HepG2 (cell line): ENCODE data around the gene ADAMTS4. TPM values are rescaled to one million over a fixed set of nuclear protein-coding genes. Genes with fewer than 3 reads are reported as not detected.

Experiments used
- ARID2 ChIP-seq: sonication (generic); formaldehyde crosslinking; IDR thresholded peaks from 2 replicates; pipeline ENCODE4 v1.8.1; 2022; ENCODE audit warnings: mild to moderate bottlenecking, missing genetic modification reagents, borderline replicate concordance
- ARID5B ChIP-seq: IDR thresholded peaks from 2 replicates; pipeline ENCODE4 v1.4.0; 2020; ENCODE audit warnings: mild to moderate bottlenecking, missing genetic modification reagents
- MAX ChIP-seq: IDR thresholded peaks from 2 replicates; pipeline ENCODE4 v1.6.1; 2012; ENCODE audit warnings: inconsistent platforms
- NR2F1 ChIP-seq, 2 experiments: fragments of 450-650 bp in 1 of 2; formaldehyde crosslinking in 1 of 2; IDR thresholded peaks; 2 replicates each; pipeline versions ENCODE4 v1.5.0 to v1.6.1; 2016 to 2020; ENCODE audit warnings: mild to moderate bottlenecking in 1 of 2, missing compliant biosample characterization in 1 of 2, missing genetic modification reagents in 1 of 2, moderate library complexity in 1 of 2
- SP1 ChIP-seq, 2 experiments: fragments of 450-650 bp in 1 of 2; sonication (generic) in 1 of 2; formaldehyde crosslinking in 1 of 2; IDR thresholded peaks; 2 replicates each; pipeline versions ENCODE4 v1.4.0 to v1.6.1; 2016 to 2020; ENCODE audit warnings: missing genetic modification reagents in 1 of 2
- SRSF4 ChIP-seq: fragments of 200-400 bp; formaldehyde crosslinking; IDR thresholded peaks from one replicate; pipeline ENCODE4 v1.6.1; 2018; ENCODE audit warnings: mild to moderate bottlenecking, low read depth, low read length, moderate library complexity; ENCODE audit not compliant: poor library complexity, severe bottlenecking
- TGIF2 ChIP-seq: IDR thresholded peaks from 2 replicates; pipeline ENCODE4 v1.6.1; 2016; ENCODE audit warnings: control low read depth, missing compliant biosample characterization
- ZNF251 ChIP-seq: sonication (generic); formaldehyde crosslinking; IDR thresholded peaks from 2 replicates; pipeline ENCODE4 v1.9.0; 2021; ENCODE audit warnings: mild to moderate bottlenecking, missing genetic modification reagents
- ZNF33A ChIP-seq: sonication (generic); formaldehyde crosslinking; IDR thresholded peaks from 2 replicates; pipeline ENCODE4 v1.5.1; 2020; ENCODE audit warnings: missing genetic modification reagents, mild to moderate bottlenecking, moderate library complexity, borderline replicate concordance
- ZNF780A ChIP-seq: sonication (generic); formaldehyde crosslinking; IDR thresholded peaks from 2 replicates; pipeline ENCODE4 v1.8.0; 2022; ENCODE audit warnings: mild to moderate bottlenecking, missing genetic modification reagents, moderate library complexity
- polyA plus RNA-seq, 8 experiments: library from polyadenylated mRNA; depleted of rRNA in 3 of 8; stranded (reverse) in 7 of 8; unstranded in 1 of 8; fragments of >200 nt; fragmentation: Illumina TruSeq in 4 of 8; extraction: Trizol in 4 of 8; gene quantifications; 2 replicates each; pipeline versions ENCODE4 v1.2.1 to v1.2.3, GENCODE V29; 2011 to 2016; ENCODE audit warnings: low read depth in 4 of 8, missing spikeins in 1 of 8, mixed read lengths in 1 of 8; ENCODE audit not compliant: insufficient read depth in 1 of 8
- total RNA-seq, 5 experiments: library from RNA; depleted of rRNA; stranded (reverse); fragments of >200 nt; fragmentation: Illumina TruSeq; extraction: Trizol; gene quantifications; 2 replicates each; pipeline ENCODE4 v1.2.3, GENCODE V29; 2016; ENCODE audit warnings: low read depth in 1 of 5
- TF ChIP-seq, protein P1 (sequence below): sonication (generic); formaldehyde crosslinking; IDR thresholded peaks from 2 replicates; pipeline ENCODE4 v1.4.0; 2020; ENCODE audit warnings: missing genetic modification reagents
- TF ChIP-seq, protein P2 (sequence below): sonication (generic); formaldehyde crosslinking; IDR thresholded peaks from 2 replicates; pipeline ENCODE4 v1.4.0; 2020; ENCODE audit warnings: missing genetic modification reagents, borderline replicate concordance
- TF ChIP-seq, protein P3 (sequence below): sonication (generic); formaldehyde crosslinking; IDR thresholded peaks from 2 replicates; pipeline ENCODE4 v1.5.1; 2020; ENCODE audit warnings: mild to moderate bottlenecking, missing genetic modification reagents, moderate library complexity

Gene ADAMTS4
- total and polyA plus RNA-seq, 2 of the 13 experiments (the other 11 are each of a cell fraction or from before 2014, with no cell fraction given), result 0.51 to 1.7 TPM

DNA sequence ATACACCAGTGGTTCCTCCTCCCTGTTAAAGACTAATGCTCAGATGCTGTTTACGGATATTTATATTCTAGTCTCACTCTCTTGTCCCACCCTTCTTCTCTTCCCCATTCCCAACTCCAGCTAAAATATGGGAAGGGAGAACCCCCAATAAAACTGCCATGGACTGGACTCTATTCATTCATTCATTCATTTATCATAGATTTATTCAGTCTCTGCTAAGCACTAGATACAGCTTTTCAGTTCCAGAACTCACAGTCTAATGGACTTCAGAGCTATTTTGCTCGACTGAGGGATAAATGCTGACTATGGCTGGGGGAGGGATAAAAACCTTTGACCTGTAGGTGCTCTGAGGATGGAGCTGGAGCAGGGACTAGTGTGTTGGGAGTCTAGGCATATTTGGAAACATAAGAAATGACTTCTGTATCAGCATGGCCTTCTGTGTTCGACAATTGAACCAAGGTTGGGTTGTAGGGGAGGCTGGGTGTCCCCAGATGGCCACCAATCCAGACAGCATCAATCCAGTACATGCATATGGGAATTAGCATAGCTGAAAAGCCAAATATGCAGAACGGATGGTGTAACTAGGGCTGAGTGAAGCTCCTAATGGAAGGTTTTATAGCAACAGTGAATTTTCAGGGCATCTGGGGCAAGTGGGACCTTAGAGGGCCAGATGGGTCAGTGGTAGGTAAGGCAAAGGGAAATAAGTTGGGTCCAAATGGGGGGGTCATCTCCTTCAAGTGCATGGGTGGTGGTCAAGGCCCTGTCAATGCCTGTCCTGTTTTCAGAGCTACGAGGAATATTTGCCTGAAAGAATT, 20.4 kb upstream of the ADAMTS4 start (continued):
- TF ChIP-seq ARID5B, result 0 out of 2 replicates have a peak, but pooled peaks have one; percentile 1
- TF ChIP-seq, protein P1, sequence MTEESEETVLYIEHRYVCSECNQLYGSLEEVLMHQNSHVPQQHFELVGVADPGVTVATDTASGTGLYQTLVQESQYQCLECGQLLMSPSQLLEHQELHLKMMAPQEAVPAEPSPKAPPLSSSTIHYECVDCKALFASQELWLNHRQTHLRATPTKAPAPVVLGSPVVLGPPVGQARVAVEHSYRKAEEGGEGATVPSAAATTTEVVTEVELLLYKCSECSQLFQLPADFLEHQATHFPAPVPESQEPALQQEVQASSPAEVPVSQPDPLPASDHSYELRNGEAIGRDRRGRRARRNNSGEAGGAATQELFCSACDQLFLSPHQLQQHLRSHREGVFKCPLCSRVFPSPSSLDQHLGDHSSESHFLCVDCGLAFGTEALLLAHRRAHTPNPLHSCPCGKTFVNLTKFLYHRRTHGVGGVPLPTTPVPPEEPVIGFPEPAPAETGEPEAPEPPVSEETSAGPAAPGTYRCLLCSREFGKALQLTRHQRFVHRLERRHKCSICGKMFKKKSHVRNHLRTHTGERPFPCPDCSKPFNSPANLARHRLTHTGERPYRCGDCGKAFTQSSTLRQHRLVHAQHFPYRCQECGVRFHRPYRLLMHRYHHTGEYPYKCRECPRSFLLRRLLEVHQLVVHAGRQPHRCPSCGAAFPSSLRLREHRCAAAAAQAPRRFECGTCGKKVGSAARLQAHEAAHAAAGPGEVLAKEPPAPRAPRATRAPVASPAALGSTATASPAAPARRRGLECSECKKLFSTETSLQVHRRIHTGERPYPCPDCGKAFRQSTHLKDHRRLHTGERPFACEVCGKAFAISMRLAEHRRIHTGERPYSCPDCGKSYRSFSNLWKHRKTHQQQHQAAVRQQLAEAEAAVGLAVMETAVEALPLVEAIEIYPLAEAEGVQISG (CRISPR knock-in tag), result peak; percentile 45; the same call in 1 of the 2 replicates
- peak; percentile 75; the same call in 1 of the 2 replicates for TF ChIP-seq ZNF780A (CRISPR knock-in tag)
- no peak for TF ChIP-seq SP1 (IDR thresholded peaks at IDR 0.05)
- no peak for TF ChIP-seq SP1 (CRISPR knock-in tag; IDR thresholded peaks at IDR 0.05)
- TF ChIP-seq MAX, result no peak
- TF ChIP-seq ZNF251, result no peak
- TF ChIP-seq SRSF4, result no peak
- TF ChIP-seq ZNF33A (CRISPR knock-in tag), result no peak
- TF ChIP-seq, protein P2, sequence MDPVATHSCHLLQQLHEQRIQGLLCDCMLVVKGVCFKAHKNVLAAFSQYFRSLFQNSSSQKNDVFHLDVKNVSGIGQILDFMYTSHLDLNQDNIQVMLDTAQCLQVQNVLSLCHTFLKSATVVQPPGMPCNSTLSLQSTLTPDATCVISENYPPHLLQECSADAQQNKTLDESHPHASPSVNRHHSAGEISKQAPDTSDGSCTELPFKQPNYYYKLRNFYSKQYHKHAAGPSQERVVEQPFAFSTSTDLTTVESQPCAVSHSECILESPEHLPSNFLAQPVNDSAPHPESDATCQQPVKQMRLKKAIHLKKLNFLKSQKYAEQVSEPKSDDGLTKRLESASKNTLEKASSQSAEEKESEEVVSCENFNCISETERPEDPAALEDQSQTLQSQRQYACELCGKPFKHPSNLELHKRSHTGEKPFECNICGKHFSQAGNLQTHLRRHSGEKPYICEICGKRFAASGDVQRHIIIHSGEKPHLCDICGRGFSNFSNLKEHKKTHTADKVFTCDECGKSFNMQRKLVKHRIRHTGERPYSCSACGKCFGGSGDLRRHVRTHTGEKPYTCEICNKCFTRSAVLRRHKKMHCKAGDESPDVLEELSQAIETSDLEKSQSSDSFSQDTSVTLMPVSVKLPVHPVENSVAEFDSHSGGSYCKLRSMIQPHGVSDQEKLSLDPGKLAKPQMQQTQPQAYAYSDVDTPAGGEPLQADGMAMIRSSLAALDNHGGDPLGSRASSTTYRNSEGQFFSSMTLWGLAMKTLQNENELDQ (CRISPR knock-in tag), result no peak
- TF ChIP-seq, protein P3, sequence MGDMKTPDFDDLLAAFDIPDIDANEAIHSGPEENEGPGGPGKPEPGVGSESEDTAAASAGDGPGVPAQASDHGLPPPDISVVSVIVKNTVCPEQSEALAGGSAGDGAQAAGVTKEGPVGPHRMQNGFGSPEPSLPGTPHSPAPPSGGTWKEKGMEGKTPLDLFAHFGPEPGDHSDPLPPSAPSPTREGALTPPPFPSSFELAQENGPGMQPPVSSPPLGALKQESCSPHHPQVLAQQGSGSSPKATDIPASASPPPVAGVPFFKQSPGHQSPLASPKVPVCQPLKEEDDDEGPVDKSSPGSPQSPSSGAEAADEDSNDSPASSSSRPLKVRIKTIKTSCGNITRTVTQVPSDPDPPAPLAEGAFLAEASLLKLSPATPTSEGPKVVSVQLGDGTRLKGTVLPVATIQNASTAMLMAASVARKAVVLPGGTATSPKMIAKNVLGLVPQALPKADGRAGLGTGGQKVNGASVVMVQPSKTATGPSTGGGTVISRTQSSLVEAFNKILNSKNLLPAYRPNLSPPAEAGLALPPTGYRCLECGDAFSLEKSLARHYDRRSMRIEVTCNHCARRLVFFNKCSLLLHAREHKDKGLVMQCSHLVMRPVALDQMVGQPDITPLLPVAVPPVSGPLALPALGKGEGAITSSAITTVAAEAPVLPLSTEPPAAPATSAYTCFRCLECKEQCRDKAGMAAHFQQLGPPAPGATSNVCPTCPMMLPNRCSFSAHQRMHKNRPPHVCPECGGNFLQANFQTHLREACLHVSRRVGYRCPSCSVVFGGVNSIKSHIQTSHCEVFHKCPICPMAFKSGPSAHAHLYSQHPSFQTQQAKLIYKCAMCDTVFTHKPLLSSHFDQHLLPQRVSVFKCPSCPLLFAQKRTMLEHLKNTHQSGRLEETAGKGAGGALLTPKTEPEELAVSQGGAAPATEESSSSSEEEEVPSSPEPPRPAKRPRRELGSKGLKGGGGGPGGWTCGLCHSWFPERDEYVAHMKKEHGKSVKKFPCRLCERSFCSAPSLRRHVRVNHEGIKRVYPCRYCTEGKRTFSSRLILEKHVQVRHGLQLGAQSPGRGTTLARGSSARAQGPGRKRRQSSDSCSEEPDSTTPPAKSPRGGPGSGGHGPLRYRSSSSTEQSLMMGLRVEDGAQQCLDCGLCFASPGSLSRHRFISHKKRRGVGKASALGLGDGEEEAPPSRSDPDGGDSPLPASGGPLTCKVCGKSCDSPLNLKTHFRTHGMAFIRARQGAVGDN (CRISPR knock-in tag), result no peak
- 0 out of 2 replicates have a peak, but pooled peaks have one; percentile 35 for TF ChIP-seq ARID2
- TF ChIP-seq TGIF2, result no peak
- peak; percentile 10 to 34; a peak in 2 of 4 replicates for TF ChIP-seq NR2F1 (CRISPR knock-in tag; IDR thresholded peaks at IDR 0.05)
